DND-41 (cell line): ENCODE results near the gene LYL1.

Experiments used
- EZH2 ChIP-seq: IDR thresholded peaks from 3 replicates; pipeline ENCODE4 v1.6.1; 2012; ENCODE audit warnings: borderline replicate concordance, low read depth, mild to moderate bottlenecking, moderate library complexity, low read length, inconsistent platforms; ENCODE audit not compliant: severe bottlenecking
- TF ChIP-seq, protein P1 (sequence below): IDR thresholded peaks from 2 replicates; pipeline ENCODE4 v1.5.1; 2012; ENCODE audit warnings: borderline replicate concordance, low read length, moderate library complexity, mild to moderate bottlenecking; ENCODE audit not compliant: poor library complexity, severe bottlenecking; ENCODE audit errors: extremely low read depth

GRCh38 chr19:13095934-13096927 lies 6.4 kb downstream of the LYL1 start:
- TF ChIP-seq, protein P1, sequence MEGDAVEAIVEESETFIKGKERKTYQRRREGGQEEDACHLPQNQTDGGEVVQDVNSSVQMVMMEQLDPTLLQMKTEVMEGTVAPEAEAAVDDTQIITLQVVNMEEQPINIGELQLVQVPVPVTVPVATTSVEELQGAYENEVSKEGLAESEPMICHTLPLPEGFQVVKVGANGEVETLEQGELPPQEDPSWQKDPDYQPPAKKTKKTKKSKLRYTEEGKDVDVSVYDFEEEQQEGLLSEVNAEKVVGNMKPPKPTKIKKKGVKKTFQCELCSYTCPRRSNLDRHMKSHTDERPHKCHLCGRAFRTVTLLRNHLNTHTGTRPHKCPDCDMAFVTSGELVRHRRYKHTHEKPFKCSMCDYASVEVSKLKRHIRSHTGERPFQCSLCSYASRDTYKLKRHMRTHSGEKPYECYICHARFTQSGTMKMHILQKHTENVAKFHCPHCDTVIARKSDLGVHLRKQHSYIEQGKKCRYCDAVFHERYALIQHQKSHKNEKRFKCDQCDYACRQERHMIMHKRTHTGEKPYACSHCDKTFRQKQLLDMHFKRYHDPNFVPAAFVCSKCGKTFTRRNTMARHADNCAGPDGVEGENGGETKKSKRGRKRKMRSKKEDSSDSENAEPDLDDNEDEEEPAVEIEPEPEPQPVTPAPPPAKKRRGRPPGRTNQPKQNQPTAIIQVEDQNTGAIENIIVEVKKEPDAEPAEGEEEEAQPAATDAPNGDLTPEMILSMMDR, result no peak
- TF ChIP-seq EZH2, result no peak
